Lung (tissue), 12 donors: Measurements from ENCODE around the gene MARK4. TPM values are rescaled to one million over a fixed set of nuclear protein-coding genes. Genes with fewer than 3 reads are reported as not detected.
A peak's percentile ranks its signal among the peaks of the same experiment; 100 is the strongest.

Experiments used
- ATAC-seq: fragments of 200-7000 bp; cut with Tn5 transposase; one replicate; pipeline ENCODE4 v1.9.1; 2020; ENCODE audit warnings: moderate number of reproducible peaks; ENCODE audit not compliant: insufficient read depth, low FRiP score
- DNase-seq, 3 donors: peaks; one replicate each; pipeline ENCODE4 v3.0.0-alpha.2; 2013 to 2017
- H3K27ac ChIP-seq, 2 donors: one replicate each; pipeline ENCODE4 v1.5.1; 2013; ENCODE audit warnings: mild to moderate bottlenecking in 2 of 2, moderate library complexity in 2 of 2, control low read depth in 1 of 2, inconsistent platforms in 1 of 2, low read depth in 1 of 2, low read length in 1 of 2
- H3K27me3 ChIP-seq, 3 donors: one replicate each; pipeline ENCODE4 v1.5.1; 2013; ENCODE audit warnings: low read length in 2 of 3; ENCODE audit not compliant: control insufficient read depth in 3 of 3, insufficient read depth in 3 of 3
- H3K36me3 ChIP-seq, 4 donors: one replicate each; pipeline ENCODE4 v1.5.1; 2013; ENCODE audit warnings: low read length in 4 of 4, mild to moderate bottlenecking in 1 of 4, moderate library complexity in 1 of 4; ENCODE audit not compliant: control insufficient read depth in 4 of 4, insufficient read depth in 4 of 4
- H3K4me1 ChIP-seq, 5 donors: one replicate each; pipeline ENCODE4 v1.5.1; 2013; ENCODE audit warnings: low read length in 5 of 5, mild to moderate bottlenecking in 2 of 5, moderate library complexity in 1 of 5; ENCODE audit not compliant: control insufficient read depth in 5 of 5, insufficient read depth in 5 of 5
- H3K4me3 ChIP-seq: one replicate; pipeline ENCODE4 v1.5.1; 2013; ENCODE audit warnings: mild to moderate bottlenecking, control low read depth, moderate library complexity
- H3K9ac ChIP-seq, 2 donors: one replicate each; pipeline ENCODE4 v1.5.1; 2013; ENCODE audit warnings: low read length in 2 of 2, control low read depth in 1 of 2; ENCODE audit not compliant: insufficient read depth in 1 of 2
- H3K9me3 ChIP-seq, 4 donors: one replicate each; pipeline ENCODE4 v1.5.1; 2013; ENCODE audit warnings: low read length in 3 of 4, mild to moderate bottlenecking in 1 of 4, moderate library complexity in 1 of 4; ENCODE audit not compliant: control insufficient read depth in 4 of 4, insufficient read depth in 3 of 4
- CTCF ChIP-seq: IDR thresholded peaks from 2 replicates; pipeline ENCODE4 v1.5.1; 2012; ENCODE audit warnings: mild to moderate bottlenecking; ENCODE audit errors: control extremely low read depth, extremely low read depth
- WGBS, 2 donors: extraction: QIAGEN DNeasy Blood & Tissue Kit; methylation state at CpG; one replicate each; pipeline ENCODE4 v1.1.7; 2013; 5-methylcytosine and 5-hydroxymethylcytosine counted together
- polyA plus RNA-seq, 2 donors: library from polyadenylated mRNA; stranded (reverse); fragments of 200-250 nt; gene quantifications; one replicate each; pipeline ENCODE4 v1.2.1, GENCODE V29; 2013
- total RNA-seq, 2 donors: library from RNA; depleted of rRNA in 1 of 2; stranded (reverse); fragments of >200 nt in 1 of 2; gene quantifications; one replicate each; pipeline ENCODE4 v1.2.1, GENCODE V29; 2014 to 2021
- donor health status: control.
- donor health status: control.
- donor health status: Bipolar disorder and iron deficiency.
- donor health status: healthy.
- donor health status: DM: yes; HTN: yes; CAD: no.

MARK4 gene
- total and polyA plus RNA-seq, 4 donors, result 12.6 to 47.0 (median 20.6) TPM

GRCh38 chr19:45238556-45238955 lies 12.5 kb upstream of the MARK4 start:
- no peak for TF ChIP-seq CTCF
- ATAC-seq, result no peak

GRCh38 chr19:45243144-45243732 lies 7.8 kb upstream of the MARK4 start:
- Histone ChIP-seq H3K9ac (no peak overlapping the region), H3K4me3 (no peak overlapping the region), H3K27ac (no peak overlapping the region), H3K36me3 (no peaks in the 10 kb centered on the region), H3K4me1 (peaks cover 0 to 10% (median 4%) of the 10 kb centered on the region in 5 donors), H3K27me3 (no peaks in the 10 kb centered on the region), H3K9me3 (no peaks in the 10 kb centered on the region)
- DNase-seq, result no peak
- TF ChIP-seq CTCF, result no peak
- no peak for ATAC-seq
- WGBS, 2 donors, result 77 to 88% methylated on average over 13 of the region's 13 CpGs

More at GRCh38 chr19:45238556-45238955, 12.5 kb upstream of the MARK4 start:
- DNase-seq, result no peak
- H3K9me3 ChIP-seq, result peaks cover 0 to 2% (median 0%) of the 10 kb centered on the region in 4 donors
- H3K9ac ChIP-seq, result no peak overlapping the region
- H3K36me3 ChIP-seq, result no peaks in the 10 kb centered on the region
- peaks cover 0 to 25% (median 7%) of the 10 kb centered on the region in 3 donors for H3K27me3 ChIP-seq
- WGBS, 2 donors, result 88 to 94% methylated on average over 24 to 25 of the region's 25 CpGs
- H3K4me1 ChIP-seq, result peaks cover 0 to 14% (median 0%) of the 10 kb centered on the region in 5 donors
- no peak overlapping the region for H3K27ac ChIP-seq
- H3K4me3 ChIP-seq, result no peak overlapping the region

GRCh38 chr19:45244133-45244794 lies 6.8 kb upstream of the MARK4 start:
- H3K9ac ChIP-seq, result no peak overlapping the region
- peak overlapping the region; percentile 11 for H3K4me3 ChIP-seq
- H3K27me3 ChIP-seq, result no peaks in the 10 kb centered on the region
- no peak for TF ChIP-seq CTCF
- WGBS, 2 donors, result 44 to 45% methylated on average over 15 of the region's 15 CpGs
- no peaks in the 10 kb centered on the region for H3K36me3 ChIP-seq
- H3K9me3 ChIP-seq, result no peaks in the 10 kb centered on the region
- no peak for ATAC-seq
- H3K4me1 ChIP-seq, result peaks cover 0 to 10% (median 3%) of the 10 kb centered on the region in 5 donors
- no peak for DNase-seq
- H3K27ac ChIP-seq, result peak overlapping the region in 1 of 2 donors; percentile 43
